PC-9 (cell line): Measurements from ENCODE around the gene HSD17B2. TPM values are rescaled to one million over a fixed set of nuclear protein-coding genes. Genes with fewer than 3 reads are reported as not detected.

Experiments
- BruUV-seq: library from RNA; stranded (reverse); fragments of 400-500 nt; replicated peaks from 2 replicates; lab custom pipeline; 2021; lab: Mats Ljungman, UMichigan
- CTCF ChIA-PET: fragments of 300-600 bp; sonication (Branson Sonifier 250); formaldehyde crosslinking; loops from one replicate; lab custom pipeline; 2022; ENCODE audit warnings: antibody characterized with exemption; lab: Charles Lee
- POLR2A ChIA-PET: fragments of 300-600 bp; sonication (Branson Sonifier 250); formaldehyde crosslinking; loops from one replicate; lab custom pipeline; 2022; ENCODE audit warnings: antibody characterized with exemption; ENCODE audit not compliant: unreplicated experiment; lab: Charles Lee
- DNase-seq, 2 experiments: peaks; one replicate each; pipeline versions ENCODE4 v3.0.0 to v3.0.0-alpha.2; 2015 to 2022; ENCODE audit warnings: mixed read lengths in 1 of 2
- H2AFZ ChIP-seq: fragments of 200-600 bp; sonication (generic); 2 replicates; pipeline ENCODE4 v1.8.1; 2017; ENCODE audit warnings: antibody characterized with exemption
- H3F3A ChIP-seq: fragments of 200-600 bp; sonication (generic); 2 replicates; pipeline ENCODE4 v1.8.1; 2017; ENCODE audit warnings: antibody characterized with exemption, mild to moderate bottlenecking, low read depth; ENCODE audit not compliant: insufficient read depth
- H3K27ac ChIP-seq: fragments of 200-600 bp; sonication (generic); 2 replicates; pipeline ENCODE4 v1.6.1; 2016; ENCODE audit warnings: mixed run types
- H3K27me3 ChIP-seq: fragments of 200-600 bp; sonication (generic); 2 replicates; pipeline ENCODE4 v1.6.1; 2016; ENCODE audit warnings: low read depth, mixed run types; ENCODE audit not compliant: insufficient read depth
- H3K36me3 ChIP-seq: fragments of 200-600 bp; sonication (generic); 2 replicates; pipeline ENCODE4 v1.6.1; 2016; ENCODE audit warnings: low read depth, mixed run types
- H3K4me1 ChIP-seq: fragments of 200-600 bp; sonication (generic); replicated peaks from 2 replicates; pipeline ENCODE4 v1.6.1; 2016; ENCODE audit warnings: mixed run types; ENCODE audit not compliant: insufficient read depth
- H3K4me2 ChIP-seq: fragments of 200-600 bp; sonication (generic); 2 replicates; pipeline ENCODE4 v1.6.1; 2017; ENCODE audit warnings: mixed run types
- H3K4me3 ChIP-seq: fragments of 200-600 bp; sonication (generic); 2 replicates; pipeline ENCODE4 v1.6.1; 2016; ENCODE audit warnings: mixed run types
- H3K79me2 ChIP-seq: fragments of 200-600 bp; sonication (generic); 2 replicates; pipeline ENCODE4 v1.6.1; 2017; ENCODE audit warnings: low read depth, mixed run types
- H3K9me2 ChIP-seq: fragments of 200-600 bp; sonication (generic); 2 replicates; pipeline ENCODE4 v1.8.1; 2017; ENCODE audit warnings: mild to moderate bottlenecking; ENCODE audit not compliant: insufficient read depth
- H3K9me3 ChIP-seq: fragments of 200-600 bp; sonication (generic); 2 replicates; pipeline ENCODE4 v1.8.1; 2016; ENCODE audit warnings: low read depth; ENCODE audit not compliant: insufficient read depth
- H4K20me1 ChIP-seq: fragments of 200-600 bp; sonication (generic); 2 replicates; pipeline ENCODE4 v1.8.1; 2017; ENCODE audit not compliant: insufficient read depth
- EZH2 ChIP-seq: fragments of 200-600 bp; sonication (generic); IDR thresholded peaks from 2 replicates; pipeline ENCODE4 v1.8.0; 2017; ENCODE audit warnings: antibody characterized with exemption, low read depth
- intact Hi-C: fragments of 100-400 bp; cut with micrococcal nuclease; formaldehyde crosslinking; loops from one replicate; pipeline ENCODE4 v1.10.0; 2022; ENCODE audit not compliant: unreplicated experiment
- total RNA-seq: library from RNA; stranded (reverse); gene quantifications from 2 replicates; pipeline ENCODE4 v1.2.3, GENCODE V29; 2021
- TF ChIP-seq, protein P1 (sequence below): fragments of 200-600 bp; sonication (generic); conservative IDR thresholded peaks from 2 replicates; pipeline ENCODE4 v1.6.1; 2017; ENCODE audit warnings: mixed run types, antibody characterized with exemption, mild to moderate bottlenecking, moderate library complexity

Gene HSD17B2
- total RNA-seq, 1 experiment from 2014 or later, result not detected

DNA sequence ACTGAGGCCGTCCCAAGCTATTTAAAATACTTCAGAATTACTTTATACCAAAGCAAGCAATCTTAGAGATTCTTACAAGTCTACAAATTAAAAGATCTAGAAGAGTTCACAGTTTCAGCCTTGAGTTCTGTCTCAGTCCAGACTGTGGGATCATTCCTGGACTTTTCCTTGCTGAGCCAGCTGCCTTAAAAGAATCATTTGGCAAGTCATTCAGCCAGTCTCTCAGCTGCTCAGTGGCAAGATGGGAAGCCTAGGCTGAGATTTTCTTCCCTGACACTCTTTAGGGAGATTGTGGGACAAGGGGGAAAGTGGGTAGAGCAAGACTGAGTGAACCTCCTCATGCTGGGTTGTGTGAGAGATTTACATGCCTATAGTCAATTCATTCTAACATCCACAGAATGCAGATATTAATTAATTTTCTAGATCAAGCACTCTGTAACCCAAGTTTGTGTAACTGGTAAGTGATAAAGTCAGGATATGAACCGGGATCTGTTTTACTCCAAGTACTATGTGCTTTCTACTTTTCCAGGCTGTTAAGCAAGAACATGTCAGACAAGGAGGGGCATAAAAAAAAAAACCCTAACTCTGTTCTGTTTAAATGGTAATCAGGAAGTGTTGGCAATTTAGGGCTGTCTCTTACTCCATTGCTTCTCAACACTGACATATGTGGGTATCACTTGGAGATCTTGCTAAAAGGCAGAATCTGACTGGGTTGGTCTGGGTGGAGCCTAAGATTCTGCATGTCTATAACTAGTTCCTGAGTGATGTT is 50.1 kb downstream of the HSD17B2 start:
- Histone ChIP-seq H4K20me1 (no peaks in the 10 kb centered on the region), H3F3A (no peaks in the 10 kb centered on the region), H3K27me3 (0 out of 2 replicates have a peak, but pooled peaks cover 5% of the 10 kb centered on the region), H3K4me3 (no peak overlapping the region), H3K9me2 (no peaks in the 10 kb centered on the region), H3K9me3 (no peaks in the 10 kb centered on the region), H3K27ac (no peak overlapping the region), H3K4me2 (no peak overlapping the region), H3K79me2 (no peaks in the 10 kb centered on the region), H3K4me1 (0 out of 2 replicates have a peak, but pooled peaks cover 6% of the 10 kb centered on the region), H3K36me3 (no peaks in the 10 kb centered on the region), H2AFZ (no peak overlapping the region)
- no TSS peak for BruUV-seq
- no peak for DNase-seq
- intact Hi-C loops, result no loop called here
- ChIA-PET POLR2A (no interaction called here), CTCF (no interaction called here)
- TF ChIP-seq EZH2, result no peak
- TF ChIP-seq, protein P1, sequence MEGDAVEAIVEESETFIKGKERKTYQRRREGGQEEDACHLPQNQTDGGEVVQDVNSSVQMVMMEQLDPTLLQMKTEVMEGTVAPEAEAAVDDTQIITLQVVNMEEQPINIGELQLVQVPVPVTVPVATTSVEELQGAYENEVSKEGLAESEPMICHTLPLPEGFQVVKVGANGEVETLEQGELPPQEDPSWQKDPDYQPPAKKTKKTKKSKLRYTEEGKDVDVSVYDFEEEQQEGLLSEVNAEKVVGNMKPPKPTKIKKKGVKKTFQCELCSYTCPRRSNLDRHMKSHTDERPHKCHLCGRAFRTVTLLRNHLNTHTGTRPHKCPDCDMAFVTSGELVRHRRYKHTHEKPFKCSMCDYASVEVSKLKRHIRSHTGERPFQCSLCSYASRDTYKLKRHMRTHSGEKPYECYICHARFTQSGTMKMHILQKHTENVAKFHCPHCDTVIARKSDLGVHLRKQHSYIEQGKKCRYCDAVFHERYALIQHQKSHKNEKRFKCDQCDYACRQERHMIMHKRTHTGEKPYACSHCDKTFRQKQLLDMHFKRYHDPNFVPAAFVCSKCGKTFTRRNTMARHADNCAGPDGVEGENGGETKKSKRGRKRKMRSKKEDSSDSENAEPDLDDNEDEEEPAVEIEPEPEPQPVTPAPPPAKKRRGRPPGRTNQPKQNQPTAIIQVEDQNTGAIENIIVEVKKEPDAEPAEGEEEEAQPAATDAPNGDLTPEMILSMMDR, result no peak

DNA sequence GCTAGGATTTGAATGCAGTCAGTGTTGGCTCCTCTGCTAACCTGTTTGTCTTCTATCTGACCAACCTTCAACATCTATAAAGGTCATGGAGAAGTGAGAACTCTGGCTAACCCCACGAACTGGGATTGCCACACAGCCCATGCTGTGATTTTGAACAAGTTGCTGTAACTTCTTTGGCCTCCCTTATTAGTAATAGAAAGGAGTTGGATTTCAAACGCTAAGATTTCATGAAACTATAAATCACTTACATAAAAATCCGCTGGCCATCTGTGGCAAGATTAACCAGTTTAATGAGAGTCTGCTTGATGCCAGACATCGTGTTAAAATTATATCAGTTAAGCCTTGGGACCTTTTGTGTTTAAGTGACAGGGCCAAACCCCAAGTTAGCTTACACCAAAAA is 53.4 kb downstream of the HSD17B2 start:
- no peak for DNase-seq
- H3F3A ChIP-seq, result no peaks in the 10 kb centered on the region
- H3K79me2 ChIP-seq, result no peaks in the 10 kb centered on the region
- H3K4me2 ChIP-seq, result no peak overlapping the region
- H3K9me3 ChIP-seq, result no peaks in the 10 kb centered on the region
- BruUV-seq, result no TSS peak
- ChIA-PET POLR2A (no interaction called here), CTCF (no interaction called here)
- H3K4me3 ChIP-seq, result no peak overlapping the region
- no peaks in the 10 kb centered on the region for H3K4me1 ChIP-seq
- no peaks in the 10 kb centered on the region for H4K20me1 ChIP-seq
- TF ChIP-seq, protein P1, result no peak
- no peak for TF ChIP-seq EZH2
- no peaks in the 10 kb centered on the region for H3K9me2 ChIP-seq
- intact Hi-C loops, result no loop called here
- H2AFZ ChIP-seq, result no peak overlapping the region
- 0 out of 2 replicates have a peak, but pooled peaks cover 5% of the 10 kb centered on the region for H3K27me3 ChIP-seq
- H3K27ac ChIP-seq, result no peak overlapping the region
- H3K36me3 ChIP-seq, result no peaks in the 10 kb centered on the region

DNA sequence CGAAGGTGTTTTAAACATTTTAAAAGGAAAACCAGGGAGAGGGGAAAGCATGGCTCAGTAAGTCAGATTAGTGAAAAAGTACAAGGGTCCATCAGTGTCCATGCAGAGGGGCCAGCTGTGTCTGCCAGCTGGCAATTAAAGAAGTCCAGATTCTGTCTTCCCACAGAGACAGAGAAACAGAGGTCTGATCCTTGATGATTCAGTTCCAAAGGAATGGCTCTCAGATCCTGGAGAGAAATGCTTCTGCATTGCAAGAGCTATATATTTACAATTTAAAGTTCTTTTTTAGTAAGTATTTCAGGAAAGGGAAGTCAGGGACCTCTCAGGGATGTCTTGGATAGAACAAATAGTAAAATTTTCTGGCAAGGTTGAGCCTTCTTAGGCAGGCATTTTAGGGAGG is 56.2 kb downstream of the HSD17B2 start:
- H3K4me3 ChIP-seq, result no peak overlapping the region
- no peak overlapping the region for H3K4me2 ChIP-seq
- 0 out of 2 replicates have a peak, but pooled peaks cover 3% of the 10 kb centered on the region for H3K4me1 ChIP-seq
- intact Hi-C loops, result no loop called here
- H3K9me2 ChIP-seq, result no peaks in the 10 kb centered on the region
- ChIA-PET CTCF (no interaction called here), POLR2A (no interaction called here)
- H3K9me3 ChIP-seq, result no peaks in the 10 kb centered on the region; the same call in 1 of the 2 replicates
- H3K27me3 ChIP-seq, result 0 out of 2 replicates have a peak, but pooled peaks cover 5% of the 10 kb centered on the region
- DNase-seq, result no peak
- no peaks in the 10 kb centered on the region for H3F3A ChIP-seq
- no peak overlapping the region for H3K27ac ChIP-seq
- H2AFZ ChIP-seq, result no peak overlapping the region
- TF ChIP-seq, protein P1, result no peak
- TF ChIP-seq EZH2, result no peak
- H3K36me3 ChIP-seq, result no peaks in the 10 kb centered on the region
- H4K20me1 ChIP-seq, result no peaks in the 10 kb centered on the region
- H3K79me2 ChIP-seq, result no peaks in the 10 kb centered on the region
- no TSS peak for BruUV-seq
